OCI-LY7 (cell line): ENCODE results near the gene LRRC71. TPM values are rescaled to one million over a fixed set of nuclear protein-coding genes. Genes with fewer than 3 reads are reported as not detected.
"Not testable (repeated sequence)": the region's sequence is repeated elsewhere in the genome, so short reads cannot be mapped to it uniquely, and the experiment has no call there.

Experiments used
- BruUV-seq: library from RNA; stranded (reverse); fragments of 400-500 nt; replicated peaks from 2 replicates; lab custom pipeline; 2021; lab: Mats Ljungman, UMichigan
- CTCF ChIA-PET: fragments of 300-600 bp; sonication (Branson Sonifier 250); formaldehyde crosslinking; loops from one replicate; lab custom pipeline; 2022; ENCODE audit warnings: antibody characterized with exemption; ENCODE audit not compliant: unreplicated experiment; lab: Charles Lee
- POLR2A ChIA-PET: fragments of 300-600 bp; sonication (Branson Sonifier 250); formaldehyde crosslinking; loops from one replicate; lab custom pipeline; 2022; ENCODE audit warnings: antibody characterized with exemption; lab: Charles Lee
- DNase-seq: peaks from one replicate; pipeline ENCODE4 v3.0.0-alpha.2; 2015; ENCODE audit warnings: low spot score
- H2AFZ ChIP-seq: fragments of 200-600 bp; sonication (generic), shearing (Covaris generic); 2 replicates; pipeline ENCODE4 v1.6.1; 2014; ENCODE audit warnings: mild to moderate bottlenecking, antibody characterized with exemption, low read length, moderate library complexity
- H3K27ac ChIP-seq: fragments of 200-600 bp; sonication (generic); 2 replicates; pipeline ENCODE4 v1.5.1; 2014; ENCODE audit warnings: mixed run types, low read depth, mild to moderate bottlenecking, moderate library complexity, low read length, inconsistent platforms; ENCODE audit not compliant: poor library complexity, severe bottlenecking
- H3K36me3 ChIP-seq: fragments of 200-600 bp; sonication (generic); 2 replicates; pipeline ENCODE4 v1.6.1; 2014; ENCODE audit warnings: mild to moderate bottlenecking, antibody characterized with exemption, low read length, moderate library complexity, mixed read lengths; ENCODE audit not compliant: insufficient read depth
- H3K4me1 ChIP-seq: fragments of 200-600 bp; sonication (generic); 2 replicates; pipeline ENCODE4 v1.5.1; 2014; ENCODE audit warnings: mild to moderate bottlenecking, low read length; ENCODE audit not compliant: insufficient read depth, poor library complexity, severe bottlenecking
- H3K4me2 ChIP-seq: fragments of 200-600 bp; sonication (generic); 2 replicates; pipeline ENCODE4 v1.6.1; 2014; ENCODE audit warnings: mild to moderate bottlenecking, low read length
- H3K4me3 ChIP-seq: fragments of 200-600 bp; sonication (generic); 2 replicates; pipeline ENCODE4 v1.5.1; 2014; ENCODE audit warnings: mild to moderate bottlenecking, low read depth, low read length; ENCODE audit not compliant: poor library complexity, severe bottlenecking
- H3K79me2 ChIP-seq: fragments of 200-600 bp; sonication (generic); 2 replicates; pipeline ENCODE4 v1.6.1; 2016; ENCODE audit warnings: low read depth, mild to moderate bottlenecking, low read length, moderate library complexity, mixed read lengths; ENCODE audit not compliant: insufficient read depth
- H3K9me2 ChIP-seq: fragments of 200-600 bp; sonication (generic); 2 replicates; pipeline ENCODE4 v1.6.1; 2016; ENCODE audit warnings: mild to moderate bottlenecking, low read length, mixed read lengths; ENCODE audit not compliant: insufficient read depth
- H3K9me3 ChIP-seq: fragments of 200-600 bp; sonication (generic); 2 replicates; pipeline ENCODE4 v1.6.1; 2014; ENCODE audit warnings: mild to moderate bottlenecking, mixed run types, low read length, mixed read lengths
- H4K20me1 ChIP-seq: fragments of 200-600 bp; sonication (generic); 2 replicates; pipeline ENCODE4 v1.6.1; 2014; ENCODE audit warnings: mild to moderate bottlenecking, antibody characterized with exemption, low read length, moderate library complexity, mixed read lengths; ENCODE audit not compliant: insufficient read depth
- EZH2phosphoT487 ChIP-seq: fragments of 200-600 bp; sonication (generic); IDR thresholded peaks from 2 replicates; pipeline ENCODE4 v1.6.1; 2018; ENCODE audit warnings: low read depth, borderline replicate concordance, mild to moderate bottlenecking, mixed run types, antibody characterized with exemption, low read length, moderate library complexity, mixed read lengths
- intact Hi-C: fragments of 100-400 bp; cut with micrococcal nuclease; formaldehyde crosslinking; loops from one replicate; pipeline ENCODE4 v1.10.0; 2022; ENCODE audit not compliant: unreplicated experiment
- total RNA-seq, 2 experiments: library from RNA; depleted of rRNA in 1 of 2; stranded (reverse); fragments of >200 nt in 1 of 2; shearing (Covaris generic) in 1 of 2; gene quantifications; 2 replicates each; pipeline ENCODE4 v1.2.3, GENCODE V29; 2014 to 2022
- TF ChIP-seq, protein P1 (sequence below): fragments of 200-600 bp; sonication (generic); conservative IDR thresholded peaks from 2 replicates; pipeline ENCODE4 v1.5.1; 2014; ENCODE audit warnings: mild to moderate bottlenecking, antibody characterized with exemption, low read length, moderate library complexity, mixed read lengths

Gene LRRC71
- total RNA-seq, 2 experiments from 2014 or later: not detected

GRCh38 chr1:156924478-156925153, 4.2 kb downstream of the LRRC71 start:
- no peaks in the 10 kb centered on the region for H3K36me3 ChIP-seq
- BruUV-seq: no TSS peak

GRCh38 chr1:156925154-156926010, 5.0 kb downstream of the LRRC71 start:
- Histone ChIP-seq H3K4me2 (no peak overlapping the region), H3K36me3 (no peaks in the 10 kb centered on the region), H3K9me3 (no peaks in the 10 kb centered on the region), H3K27ac (no peak overlapping the region), H3K4me1 (no peaks in the 10 kb centered on the region), H3K79me2 (no peaks in the 10 kb centered on the region), H3K4me3 (no peak overlapping the region), H2AFZ (no peak overlapping the region), H3K9me2 (no peaks in the 10 kb centered on the region), H4K20me1 (no peaks in the 10 kb centered on the region)
- POLR2A ChIA-PET: interaction anchor here (0.5 to 0.8 kb wide), 2 partner anchors 11 to 33 kb away, joined by 3 to 4 read pairs; no protein-coding TSS in a partner anchor
- no peak for DNase-seq
- CTCF ChIA-PET: no interaction called here
- intact Hi-C loops: no loop called here
- no TSS peak for BruUV-seq
- no peak for TF ChIP-seq EZH2phosphoT487

More at GRCh38 chr1:156924478-156925153, 4.2 kb downstream of the LRRC71 start:
- POLR2A ChIA-PET: interaction anchor here (0.7 kb wide), 1 partner anchor 33 kb away, joined by 3 read pairs; no protein-coding TSS in a partner anchor
- intact Hi-C loops: no loop called here
- H3K79me2 ChIP-seq: no peaks in the 10 kb centered on the region
- no peak overlapping the region for H2AFZ ChIP-seq
- H3K4me1 ChIP-seq: no peaks in the 10 kb centered on the region
- no peak overlapping the region for H3K27ac ChIP-seq
- TF ChIP-seq, protein P1, sequence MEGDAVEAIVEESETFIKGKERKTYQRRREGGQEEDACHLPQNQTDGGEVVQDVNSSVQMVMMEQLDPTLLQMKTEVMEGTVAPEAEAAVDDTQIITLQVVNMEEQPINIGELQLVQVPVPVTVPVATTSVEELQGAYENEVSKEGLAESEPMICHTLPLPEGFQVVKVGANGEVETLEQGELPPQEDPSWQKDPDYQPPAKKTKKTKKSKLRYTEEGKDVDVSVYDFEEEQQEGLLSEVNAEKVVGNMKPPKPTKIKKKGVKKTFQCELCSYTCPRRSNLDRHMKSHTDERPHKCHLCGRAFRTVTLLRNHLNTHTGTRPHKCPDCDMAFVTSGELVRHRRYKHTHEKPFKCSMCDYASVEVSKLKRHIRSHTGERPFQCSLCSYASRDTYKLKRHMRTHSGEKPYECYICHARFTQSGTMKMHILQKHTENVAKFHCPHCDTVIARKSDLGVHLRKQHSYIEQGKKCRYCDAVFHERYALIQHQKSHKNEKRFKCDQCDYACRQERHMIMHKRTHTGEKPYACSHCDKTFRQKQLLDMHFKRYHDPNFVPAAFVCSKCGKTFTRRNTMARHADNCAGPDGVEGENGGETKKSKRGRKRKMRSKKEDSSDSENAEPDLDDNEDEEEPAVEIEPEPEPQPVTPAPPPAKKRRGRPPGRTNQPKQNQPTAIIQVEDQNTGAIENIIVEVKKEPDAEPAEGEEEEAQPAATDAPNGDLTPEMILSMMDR: no peak
- TF ChIP-seq EZH2phosphoT487: no peak
- H3K4me2 ChIP-seq: no peak overlapping the region
- DNase-seq: no peak
- no peaks in the 10 kb centered on the region for H4K20me1 ChIP-seq
- no peaks in the 10 kb centered on the region for H3K9me2 ChIP-seq
- H3K9me3 ChIP-seq: no peaks in the 10 kb centered on the region
- no peak overlapping the region for H3K4me3 ChIP-seq
- CTCF ChIA-PET: interaction anchor here (0.6 kb wide), 1 partner anchor 108 kb away, joined by 3 read pairs; the partner anchor contains the start of gene SH2D2A

- no peak overlapping the region for H3K27ac ChIP-seq
- H3K9me3 ChIP-seq: no peaks in the 10 kb centered on the region
- no peak overlapping the region for H3K4me2 ChIP-seq
- H2AFZ ChIP-seq: no peak overlapping the region
- no peaks in the 10 kb centered on the region for H3K36me3 ChIP-seq
- intact Hi-C loops: no loop called here
- no peaks in the 10 kb centered on the region for H3K79me2 ChIP-seq
- H3K4me1 ChIP-seq: no peaks in the 10 kb centered on the region
- POLR2A ChIA-PET: interaction anchor here (0.5 to 0.8 kb wide), 2 partner anchors 10 to 33 kb away, joined by 3 to 4 read pairs; no protein-coding TSS in a partner anchor
- TF ChIP-seq, protein P1: no peak
- no peak for TF ChIP-seq EZH2phosphoT487
- H4K20me1 ChIP-seq: no peaks in the 10 kb centered on the region
- CTCF ChIA-PET: no interaction called here
- no peak for DNase-seq
- no TSS peak for BruUV-seq
- H3K4me3 ChIP-seq: no peak overlapping the region
- no peaks in the 10 kb centered on the region for H3K9me2 ChIP-seq
These were observed 5.7 kb downstream of the LRRC71 start for GRCh38 chr1:156926175-156926574.

- H3K9me2 ChIP-seq, H3K36me3 ChIP-seq, POLR2A ChIA-PET, H3K4me3 ChIP-seq, BruUV-seq, H3K27ac ChIP-seq, H3K9me3 ChIP-seq, H3K79me2 ChIP-seq, H2AFZ ChIP-seq, H3K4me2 ChIP-seq, H4K20me1 ChIP-seq, CTCF ChIA-PET, intact Hi-C loops, DNase-seq, H3K4me1 ChIP-seq: not testable (repeated sequence)
These were observed 6.3 kb downstream of the LRRC71 start for GRCh38 chr1:156926695-156927094.
